SK-N-SH (cell line): ENCODE results near the gene NEK5. TPM values are rescaled to one million over a fixed set of nuclear protein-coding genes. Genes with fewer than 3 reads are reported as not detected.

Experiments used
- CTCF ChIA-PET: fragments of 300-600, 350-600 bp; formaldehyde crosslinking; extraction: SDS; loops from one replicate; lab custom pipeline; 2021; lab: Yijun Ruan, JAX
- POLR2A ChIA-PET: fragments of 350-600 bp; sonication (Branson Sonifier 250); formaldehyde crosslinking; extraction: SDS; loops from one replicate; lab custom pipeline; 2020; ENCODE audit warnings: antibody characterized with exemption, inconsistent platforms; lab: Yijun Ruan, JAX
- DNase-seq: peaks from one replicate; pipeline ENCODE4 v3.0.0; 2012
- H2AFZ ChIP-seq: fragments of 200-600 bp; sonication (generic); 2 replicates; pipeline ENCODE4 v1.8.1; 2016; ENCODE audit warnings: antibody characterized with exemption, mild to moderate bottlenecking, low read depth
- H3F3A ChIP-seq: fragments of 200-600 bp; sonication (generic); replicated peaks from 2 replicates; pipeline ENCODE3; 2016; ENCODE audit warnings: antibody characterized with exemption, mild to moderate bottlenecking; ENCODE audit not compliant: insufficient read depth
- H3K27ac ChIP-seq, 2 experiments: fragments of 200-500 bp in 1 of 2; fragments of 200-600 bp in 1 of 2; sonication (Bioruptor generic) in 1 of 2; sonication (generic), shearing (Covaris generic) in 1 of 2; 2 replicates each; pipeline versions ENCODE4 v1.5.1 to v1.6.1; 2014 to 2016; ENCODE audit warnings: low read depth in 2 of 2, inconsistent platforms in 1 of 2, low read length in 1 of 2, mild to moderate bottlenecking in 1 of 2, mixed read lengths in 1 of 2
- H3K27me3 ChIP-seq: fragments of 200-600 bp; sonication (generic), shearing (Covaris generic); 2 replicates; pipeline ENCODE4 v1.6.1; 2016; ENCODE audit warnings: mixed run types; ENCODE audit not compliant: insufficient read depth
- H3K36me3 ChIP-seq, 2 experiments: fragments of 200-500 bp in 1 of 2; fragments of 200-600 bp in 1 of 2; sonication (Bioruptor generic) in 1 of 2; sonication (generic) in 1 of 2; replicated peaks in 1 of 2; 2 replicates each; pipeline versions ENCODE3 to v1.5.1; 2014 to 2016; ENCODE audit warnings: low read length in 1 of 2, mild to moderate bottlenecking in 1 of 2; ENCODE audit not compliant: insufficient read depth in 2 of 2, control insufficient read depth in 1 of 2
- H3K4me1 ChIP-seq, 2 experiments: fragments of 200-500 bp in 1 of 2; fragments of 200-600 bp in 1 of 2; sonication (Bioruptor generic) in 1 of 2; sonication (generic), shearing (Covaris generic) in 1 of 2; 2 replicates each; pipeline versions ENCODE4 v1.5.1 to v1.6.1; 2014 to 2016; ENCODE audit warnings: low read depth in 1 of 2, low read length in 1 of 2, mixed run types in 1 of 2; ENCODE audit not compliant: insufficient read depth in 2 of 2, control insufficient read depth in 1 of 2
- H3K4me2 ChIP-seq: fragments of 200-600 bp; sonication (generic), shearing (Covaris generic); 2 replicates; pipeline ENCODE4 v1.6.1; 2017; ENCODE audit warnings: mixed run types
- H3K4me3 ChIP-seq, 2 experiments: fragments of 200-500 bp in 1 of 2; fragments of 200-600 bp in 1 of 2; sonication (Bioruptor generic) in 1 of 2; sonication (generic), shearing (Covaris generic) in 1 of 2; 2 replicates each; pipeline versions ENCODE4 v1.5.1 to v1.8.1; 2014 to 2016; ENCODE audit warnings: low read depth in 2 of 2, inconsistent platforms in 1 of 2, low read length in 1 of 2, mild to moderate bottlenecking in 1 of 2, mixed read lengths in 1 of 2, moderate library complexity in 1 of 2
- H3K79me2 ChIP-seq: fragments of 200-600 bp; sonication (generic); 2 replicates; pipeline ENCODE4 v1.8.1; 2017; ENCODE audit warnings: mild to moderate bottlenecking; ENCODE audit not compliant: insufficient read depth
- H3K9ac ChIP-seq: fragments of 200-600 bp; sonication (generic); 2 replicates; pipeline ENCODE4 v1.6.1; 2017; ENCODE audit warnings: mixed run types
- H3K9me2 ChIP-seq: fragments of 200-600 bp; sonication (generic); 2 replicates; pipeline ENCODE4 v1.6.1; 2017; ENCODE audit warnings: mixed run types
- H3K9me3 ChIP-seq: fragments of 200-600 bp; sonication (generic); 2 replicates; pipeline ENCODE4 v1.6.1; 2017; ENCODE audit warnings: mixed run types, mild to moderate bottlenecking, moderate library complexity
- H4K20me1 ChIP-seq: fragments of 200-600 bp; sonication (generic); 2 replicates; pipeline ENCODE4 v1.6.1; 2017; ENCODE audit warnings: mild to moderate bottlenecking, mixed run types; ENCODE audit not compliant: insufficient read depth
- CHD2 ChIP-seq: fragments of 150-350 bp; IDR thresholded peaks from 2 replicates; pipeline ENCODE4 v1.6.1; 2018; ENCODE audit warnings: low read length; ENCODE audit not compliant: partially characterized antibody
- EP300 ChIP-seq, 2 experiments: IDR thresholded peaks; 2 replicates each; pipeline versions ENCODE4 v1.4.0 to v1.6.1; 2012; ENCODE audit warnings: borderline replicate concordance in 1 of 2, low read depth in 1 of 2, low read length in 1 of 2
- EZH2phosphoT487 ChIP-seq: fragments of 200-600 bp; sonication (generic); IDR thresholded peaks from 2 replicates; pipeline ENCODE4 v1.6.1; 2017; ENCODE audit warnings: low read depth, mixed run types, mild to moderate bottlenecking, antibody characterized with exemption, moderate library complexity, borderline replicate concordance
- FOSL2 ChIP-seq: IDR thresholded peaks from 2 replicates; pipeline ENCODE4 v1.4.0; 2012; ENCODE audit warnings: low read depth, mild to moderate bottlenecking, moderate library complexity, borderline replicate concordance
- FOXM1 ChIP-seq: IDR thresholded peaks from 2 replicates; pipeline ENCODE4 v1.4.0; 2012; ENCODE audit warnings: low read depth, mild to moderate bottlenecking
- GABPA ChIP-seq: IDR thresholded peaks from 2 replicates; pipeline ENCODE4 v1.4.0; 2012; ENCODE audit warnings: low read depth, mild to moderate bottlenecking
- GATA2 ChIP-seq: sonication (generic); formaldehyde crosslinking; IDR thresholded peaks from 2 replicates; pipeline ENCODE4 v1.5.0; 2020; ENCODE audit warnings: mild to moderate bottlenecking, missing genetic modification reagents
- JUND ChIP-seq: IDR thresholded peaks from 2 replicates; pipeline ENCODE4 v1.4.0; 2012
- MXI1 ChIP-seq: IDR thresholded peaks from 2 replicates; pipeline ENCODE4 v1.6.1; 2012; ENCODE audit warnings: mild to moderate bottlenecking, low read depth, low read length, improper control_type of control experiment
- NFIC ChIP-seq: IDR thresholded peaks from 2 replicates; pipeline ENCODE4 v1.4.0; 2012; ENCODE audit warnings: borderline replicate concordance
- RAD21 ChIP-seq: IDR thresholded peaks from 2 replicates; pipeline ENCODE4 v1.6.1; 2012; ENCODE audit warnings: mild to moderate bottlenecking, low read length
- RCOR1 ChIP-seq: fragments of 150-350 bp; IDR thresholded peaks from 2 replicates; pipeline ENCODE4 v1.6.1; 2017; ENCODE audit warnings: antibody characterized with exemption, low read length
- REST ChIP-seq: IDR thresholded peaks from 2 replicates; pipeline ENCODE4 v1.6.1; 2012; ENCODE audit warnings: mild to moderate bottlenecking, low read depth, low read length, moderate library complexity
- RXRA ChIP-seq: IDR thresholded peaks from 2 replicates; pipeline ENCODE4 v1.4.0; 2012; ENCODE audit warnings: low read depth, mild to moderate bottlenecking, borderline replicate concordance
- SMC3 ChIP-seq: IDR thresholded peaks from 2 replicates; pipeline ENCODE4 v1.6.1; 2012; ENCODE audit warnings: low read depth, low read length, improper control_type of control experiment
- USF1 ChIP-seq: IDR thresholded peaks from 2 replicates; pipeline ENCODE4 v1.4.0; 2012; ENCODE audit warnings: low read depth, borderline replicate concordance
- YY1 ChIP-seq: IDR thresholded peaks from 2 replicates; pipeline ENCODE4 v1.4.0; 2012; ENCODE audit warnings: low read depth, mild to moderate bottlenecking
- WGBS: methylation state at CpG from one replicate; pipeline ENCODE4 v1.1.6; 2017; ENCODE audit warnings: low lambda C conversion rate; 5-methylcytosine and 5-hydroxymethylcytosine counted together
- polyA plus RNA-seq, 3 experiments: library from polyadenylated mRNA; depleted of rRNA; stranded (reverse); fragments of >200 nt; gene quantifications; 2 replicates each; pipeline ENCODE4 v1.2.3, GENCODE V29; 2012
- TF ChIP-seq, protein P1 (sequence below): IDR thresholded peaks from 2 replicates; pipeline ENCODE4; 2012
- TF ChIP-seq, protein P2 (sequence below): IDR thresholded peaks from 2 replicates; pipeline ENCODE4 v1.4.0; 2012; ENCODE audit warnings: low read depth, borderline replicate concordance

The NEK5 gene
- polyA plus RNA-seq, 1 of the 3 experiments (the other 2 are of a cell fraction), result 0.07 TPM

DNA sequence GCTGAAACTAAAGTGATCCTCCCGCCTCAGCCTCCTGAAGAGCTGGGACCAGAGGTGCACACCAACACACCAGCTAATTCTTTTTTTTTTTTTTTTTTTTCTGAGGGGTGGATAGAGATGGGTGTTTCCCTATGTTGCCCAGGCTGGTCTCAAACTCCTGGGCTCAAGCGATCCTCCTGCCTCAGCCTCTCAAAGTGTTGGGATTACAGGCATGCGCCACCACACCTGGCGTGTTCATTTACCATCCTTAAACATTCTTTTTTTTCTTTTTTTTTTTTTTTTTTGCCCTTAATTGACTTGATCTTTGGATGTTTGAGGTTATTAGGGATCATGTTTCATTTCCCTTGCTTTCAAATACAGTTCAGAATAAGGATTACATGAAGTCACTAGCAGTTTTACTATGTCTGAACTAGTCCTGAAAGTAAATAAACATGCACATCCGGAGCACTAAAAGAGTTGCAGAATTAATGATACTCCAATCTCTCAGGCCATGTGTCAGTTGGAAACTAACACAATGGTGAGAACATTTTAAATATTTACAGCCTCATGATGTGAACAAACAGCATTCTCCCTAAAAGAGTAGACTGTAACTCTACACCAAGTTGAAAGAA lies 94.2 kb downstream of the NEK5 start:
- TF ChIP-seq SMC3, result no peak
- TF ChIP-seq JUND, result no peak
- no peak for TF ChIP-seq GABPA
- no peak for TF ChIP-seq GATA2 (CRISPR knock-in tag)
- no peak for TF ChIP-seq EZH2phosphoT487
- no peak for TF ChIP-seq FOSL2
- TF ChIP-seq USF1, result no peak
- TF ChIP-seq RXRA, result no peak
- TF ChIP-seq, protein P1, sequence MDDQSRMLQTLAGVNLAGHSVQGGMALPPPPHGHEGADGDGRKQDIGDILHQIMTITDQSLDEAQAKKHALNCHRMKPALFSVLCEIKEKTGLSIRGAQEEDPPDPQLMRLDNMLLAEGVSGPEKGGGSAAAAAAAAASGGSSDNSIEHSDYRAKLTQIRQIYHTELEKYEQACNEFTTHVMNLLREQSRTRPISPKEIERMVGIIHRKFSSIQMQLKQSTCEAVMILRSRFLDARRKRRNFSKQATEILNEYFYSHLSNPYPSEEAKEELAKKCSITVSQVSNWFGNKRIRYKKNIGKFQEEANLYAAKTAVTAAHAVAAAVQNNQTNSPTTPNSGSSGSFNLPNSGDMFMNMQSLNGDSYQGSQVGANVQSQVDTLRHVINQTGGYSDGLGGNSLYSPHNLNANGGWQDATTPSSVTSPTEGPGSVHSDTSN, result no peak
- TF ChIP-seq RCOR1, result no peak
- no peaks in the 10 kb centered on the region for H3K9me3 ChIP-seq
- no peak for DNase-seq
- H3F3A ChIP-seq, result no peaks in the 10 kb centered on the region
- no peaks in the 10 kb centered on the region for H3K36me3 ChIP-seq
- no peaks in the 10 kb centered on the region for H3K4me1 ChIP-seq
- POLR2A ChIA-PET, result no interaction called here
- no peaks in the 10 kb centered on the region for H3K79me2 ChIP-seq
- no peaks in the 10 kb centered on the region for H4K20me1 ChIP-seq
- 74% methylated on average over 5 of the region's 5 CpGs for WGBS
- no peaks in the 10 kb centered on the region for H3K9me2 ChIP-seq
- no peak overlapping the region for H3K4me2 ChIP-seq
- no peak overlapping the region for H2AFZ ChIP-seq
- H3K27ac ChIP-seq, result no peak overlapping the region
- H3K4me3 ChIP-seq, result no peak overlapping the region
- CTCF ChIA-PET, result interaction anchor here (0.6 to 0.9 kb wide), 2 partner anchors 33 to 93 kb away, joined by 3 to 4 read pairs; no protein-coding TSS in a partner anchor
- H3K27me3 ChIP-seq, result no peaks in the 10 kb centered on the region
- H3K9ac ChIP-seq, result no peak overlapping the region

GRCh38 chr13:52033039-52033438 lies 95.8 kb downstream of the NEK5 start:
- WGBS, result 91% methylated on average over 2 of the region's 2 CpGs
- no peaks in the 10 kb centered on the region for H4K20me1 ChIP-seq
- no peak overlapping the region for H3K4me3 ChIP-seq
- no peak overlapping the region for H3K9ac ChIP-seq
- peaks cover 11 to 13% of the 10 kb centered on the region in 2 experiments for H3K36me3 ChIP-seq
- H2AFZ ChIP-seq, result no peak overlapping the region
- H3K79me2 ChIP-seq, result no peaks in the 10 kb centered on the region; the same call in 1 of the 2 replicates
- DNase-seq, result no peak
- POLR2A ChIA-PET, result no interaction called here
- no peaks in the 10 kb centered on the region for H3K9me2 ChIP-seq
- H3K27me3 ChIP-seq, result no peaks in the 10 kb centered on the region
- H3F3A ChIP-seq, result no peaks in the 10 kb centered on the region
- no peaks in the 10 kb centered on the region for H3K4me1 ChIP-seq
- H3K27ac ChIP-seq, result no peak overlapping the region
- H3K4me2 ChIP-seq, result no peak overlapping the region
- H3K9me3 ChIP-seq, result no peaks in the 10 kb centered on the region
- CTCF ChIA-PET, result interaction anchor here (1.4 kb wide), 1 partner anchor 52 kb away, joined by 3 read pairs; no protein-coding TSS in a partner anchor
- TF ChIP-seq, protein P2, sequence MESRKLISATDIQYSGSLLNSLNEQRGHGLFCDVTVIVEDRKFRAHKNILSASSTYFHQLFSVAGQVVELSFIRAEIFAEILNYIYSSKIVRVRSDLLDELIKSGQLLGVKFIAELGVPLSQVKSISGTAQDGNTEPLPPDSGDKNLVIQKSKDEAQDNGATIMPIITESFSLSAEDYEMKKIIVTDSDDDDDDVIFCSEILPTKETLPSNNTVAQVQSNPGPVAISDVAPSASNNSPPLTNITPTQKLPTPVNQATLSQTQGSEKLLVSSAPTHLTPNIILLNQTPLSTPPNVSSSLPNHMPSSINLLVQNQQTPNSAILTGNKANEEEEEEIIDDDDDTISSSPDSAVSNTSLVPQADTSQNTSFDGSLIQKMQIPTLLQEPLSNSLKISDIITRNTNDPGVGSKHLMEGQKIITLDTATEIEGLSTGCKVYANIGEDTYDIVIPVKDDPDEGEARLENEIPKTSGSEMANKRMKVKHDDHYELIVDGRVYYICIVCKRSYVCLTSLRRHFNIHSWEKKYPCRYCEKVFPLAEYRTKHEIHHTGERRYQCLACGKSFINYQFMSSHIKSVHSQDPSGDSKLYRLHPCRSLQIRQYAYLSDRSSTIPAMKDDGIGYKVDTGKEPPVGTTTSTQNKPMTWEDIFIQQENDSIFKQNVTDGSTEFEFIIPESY, result no peak
- no peak for TF ChIP-seq FOSL2
- no peak for TF ChIP-seq REST
- TF ChIP-seq YY1, result no peak
- TF ChIP-seq GABPA, result no peak
- TF ChIP-seq RAD21, result no peak
- no peak for TF ChIP-seq MXI1
- TF ChIP-seq FOXM1, result no peak
- TF ChIP-seq CHD2, result no peak
- no peak for TF ChIP-seq GATA2 (CRISPR knock-in tag)
- no peak for TF ChIP-seq NFIC
- no peak for TF ChIP-seq EP300 (IDR thresholded peaks at IDR 0.05; ENCODE audit: borderline replicate concordance in 1 of 2, low read depth in 1 of 2, low read length in 1 of 2)
- TF ChIP-seq, protein P1, result no peak
